NCI-H187 treated with DMSO at 0.1 percent for 48 hours (cell line): ENCODE results near the gene CELA2B.
A peak's percentile ranks its signal among the peaks of the same experiment; 100 is the strongest.

Source experiments
- DNase-seq: peaks from one replicate; lab custom pipeline; 2025; lab: John Stamatoyannopoulos, UW

The CELA2B gene

GRCh38 chr1:15526021-15526489, 50.2 kb downstream of the CELA2B start:
- no peak for DNase-seq

- DNase-seq: peak; percentile 93
Observed at GRCh38 chr1:15526490-15527339, 50.8 kb downstream of the CELA2B start, which contains the start of gene DNAJC16. Gene DNAJC16, plus strand, starts transcription at chr1:15526848. Its CDS starts 2,258 bp downstream, at chr1:15529106.

GRCh38 chr1:15531003-15531402, 55.1 kb downstream of the CELA2B start:
- no peak for DNase-seq

- DNase-seq: no peak
Observed at GRCh38 chr1:15531682-15532081, 55.8 kb downstream of the CELA2B start.

- DNase-seq: no peak
Observed at GRCh38 chr1:15538771-15539170, 62.9 kb downstream of the CELA2B start.

GRCh38 chr1:15540186-15540585, 64.3 kb downstream of the CELA2B start:
- no peak for DNase-seq
